ENCODE results near the gene PHEX.
"Not testable (repeated sequence)": the region's sequence is repeated elsewhere in the genome, so short reads cannot be mapped to it uniquely, and the experiment has no call there.

Gene PHEX

GRCh38 chrX:22289209-22289608, 257.1 kb downstream of the PHEX start:
- H3K27ac ChIP-seq (ENCODE audit: low read depth, low read length); H3K4me3 ChIP-seq (ENCODE audit: low read depth, low read length): not testable (repeated sequence)

GRCh38 chrX:22296871-22297270, 264.7 kb downstream of the PHEX start:
- Histone ChIP-seq H3K27me3 (ENCODE audit: control insufficient read depth, insufficient read depth, low read length) (peaks cover 7% of the 10 kb centered on the region; the same call in 1 of the 2 replicates), H3K36me3 (ENCODE audit: control insufficient read depth, insufficient read depth, low read length) (no peaks in the 10 kb centered on the region), H3K4me1 (ENCODE audit: control insufficient read depth, insufficient read depth, low read length) (peaks cover 28% of the 10 kb centered on the region), H3K4me3 (ENCODE audit: low read depth, low read length) (no peak overlapping the region), H3K9ac (ENCODE audit: low read length) (no peak overlapping the region), H3K9me3 (ENCODE audit: control insufficient read depth, insufficient read depth, low read depth, low read length) (peaks cover 3% of the 10 kb centered on the region; the same call in 1 of the 2 replicates), H3K27ac (ENCODE audit: low read depth, low read length) (no peak overlapping the region)

More at GRCh38 chrX:22289209-22289608, 257.1 kb downstream of the PHEX start:
- H3K4me1 ChIP-seq (ENCODE audit: control insufficient read depth, insufficient read depth, low read length); H3K36me3 ChIP-seq (ENCODE audit: control insufficient read depth, insufficient read depth, low read length); H3K27me3 ChIP-seq (ENCODE audit: control insufficient read depth, insufficient read depth, low read length); H3K9ac ChIP-seq (ENCODE audit: low read length): not testable (repeated sequence)
- H3K9me3 ChIP-seq (ENCODE audit: control insufficient read depth, insufficient read depth, low read depth, low read length): peaks cover 14% of the 10 kb centered on the region

GRCh38 chrX:22300130-22300529, 268.0 kb downstream of the PHEX start:
- peaks cover 19% of the 10 kb centered on the region for H3K4me1 ChIP-seq (ENCODE audit: control insufficient read depth, insufficient read depth, low read length)
- no peaks in the 10 kb centered on the region for H3K36me3 ChIP-seq (ENCODE audit: control insufficient read depth, insufficient read depth, low read length)
- no peak overlapping the region for H3K9ac ChIP-seq (ENCODE audit: low read length)
- H3K9me3 ChIP-seq (ENCODE audit: control insufficient read depth, insufficient read depth, low read depth, low read length): peaks cover 3% of the 10 kb centered on the region; the same call in 1 of the 2 replicates
- H3K27me3 ChIP-seq (ENCODE audit: control insufficient read depth, insufficient read depth, low read length): peaks cover 7% of the 10 kb centered on the region; the same call in 1 of the 2 replicates
- no peak overlapping the region for H3K4me3 ChIP-seq (ENCODE audit: low read depth, low read length)
- no peak overlapping the region for H3K27ac ChIP-seq (ENCODE audit: low read depth, low read length)
